SK-N-SH (cell line): ENCODE data around the gene GRM1. TPM values are rescaled to one million over a fixed set of nuclear protein-coding genes. Genes with fewer than 3 reads are reported as not detected.

Experiments
- CTCF ChIA-PET: fragments of 300-600, 350-600 bp; formaldehyde crosslinking; extraction: SDS; loops from one replicate; lab custom pipeline; 2021; lab: Yijun Ruan, JAX
- POLR2A ChIA-PET: fragments of 350-600 bp; sonication (Branson Sonifier 250); formaldehyde crosslinking; extraction: SDS; loops from one replicate; lab custom pipeline; 2020; ENCODE audit warnings: antibody characterized with exemption, inconsistent platforms; lab: Yijun Ruan, JAX
- DNase-seq: peaks from one replicate; pipeline ENCODE4 v3.0.0; 2012
- H2AFZ ChIP-seq: fragments of 200-600 bp; sonication (generic); 2 replicates; pipeline ENCODE4 v1.8.1; 2016; ENCODE audit warnings: antibody characterized with exemption, mild to moderate bottlenecking, low read depth
- H3F3A ChIP-seq: fragments of 200-600 bp; sonication (generic); replicated peaks from 2 replicates; pipeline ENCODE3; 2016; ENCODE audit warnings: antibody characterized with exemption, mild to moderate bottlenecking; ENCODE audit not compliant: insufficient read depth
- H3K27ac ChIP-seq, 2 experiments: fragments of 200-500 bp in 1 of 2; fragments of 200-600 bp in 1 of 2; sonication (Bioruptor generic) in 1 of 2; sonication (generic), shearing (Covaris generic) in 1 of 2; 2 replicates each; pipeline versions ENCODE4 v1.5.1 to v1.6.1; 2014 to 2016; ENCODE audit warnings: low read depth in 2 of 2, inconsistent platforms in 1 of 2, low read length in 1 of 2, mild to moderate bottlenecking in 1 of 2, mixed read lengths in 1 of 2
- H3K27me3 ChIP-seq: fragments of 200-600 bp; sonication (generic), shearing (Covaris generic); 2 replicates; pipeline ENCODE4 v1.6.1; 2016; ENCODE audit warnings: mixed run types; ENCODE audit not compliant: insufficient read depth
- H3K36me3 ChIP-seq, 2 experiments: fragments of 200-500 bp in 1 of 2; fragments of 200-600 bp in 1 of 2; sonication (Bioruptor generic) in 1 of 2; sonication (generic) in 1 of 2; replicated peaks in 1 of 2; 2 replicates each; pipeline versions ENCODE3 to v1.5.1; 2014 to 2016; ENCODE audit warnings: low read length in 1 of 2, mild to moderate bottlenecking in 1 of 2; ENCODE audit not compliant: insufficient read depth in 2 of 2, control insufficient read depth in 1 of 2
- H3K4me1 ChIP-seq, 2 experiments: fragments of 200-500 bp in 1 of 2; fragments of 200-600 bp in 1 of 2; sonication (Bioruptor generic) in 1 of 2; sonication (generic), shearing (Covaris generic) in 1 of 2; 2 replicates each; pipeline versions ENCODE4 v1.5.1 to v1.6.1; 2014 to 2016; ENCODE audit warnings: low read depth in 1 of 2, low read length in 1 of 2, mixed run types in 1 of 2; ENCODE audit not compliant: insufficient read depth in 2 of 2, control insufficient read depth in 1 of 2
- H3K4me2 ChIP-seq: fragments of 200-600 bp; sonication (generic), shearing (Covaris generic); 2 replicates; pipeline ENCODE4 v1.6.1; 2017; ENCODE audit warnings: mixed run types
- H3K4me3 ChIP-seq, 2 experiments: fragments of 200-500 bp in 1 of 2; fragments of 200-600 bp in 1 of 2; sonication (Bioruptor generic) in 1 of 2; sonication (generic), shearing (Covaris generic) in 1 of 2; 2 replicates each; pipeline versions ENCODE4 v1.5.1 to v1.8.1; 2014 to 2016; ENCODE audit warnings: low read depth in 2 of 2, inconsistent platforms in 1 of 2, low read length in 1 of 2, mild to moderate bottlenecking in 1 of 2, mixed read lengths in 1 of 2, moderate library complexity in 1 of 2
- H3K79me2 ChIP-seq: fragments of 200-600 bp; sonication (generic); 2 replicates; pipeline ENCODE4 v1.8.1; 2017; ENCODE audit warnings: mild to moderate bottlenecking; ENCODE audit not compliant: insufficient read depth
- H3K9ac ChIP-seq: fragments of 200-600 bp; sonication (generic); 2 replicates; pipeline ENCODE4 v1.6.1; 2017; ENCODE audit warnings: mixed run types
- H3K9me2 ChIP-seq: fragments of 200-600 bp; sonication (generic); 2 replicates; pipeline ENCODE4 v1.6.1; 2017; ENCODE audit warnings: mixed run types
- H3K9me3 ChIP-seq: fragments of 200-600 bp; sonication (generic); 2 replicates; pipeline ENCODE4 v1.6.1; 2017; ENCODE audit warnings: mixed run types, mild to moderate bottlenecking, moderate library complexity
- H4K20me1 ChIP-seq: fragments of 200-600 bp; sonication (generic); 2 replicates; pipeline ENCODE4 v1.6.1; 2017; ENCODE audit warnings: mild to moderate bottlenecking, mixed run types; ENCODE audit not compliant: insufficient read depth
- ELF1 ChIP-seq: IDR thresholded peaks from 2 replicates; pipeline ENCODE4 v1.4.0; 2012
- FOXM1 ChIP-seq: IDR thresholded peaks from 2 replicates; pipeline ENCODE4 v1.4.0; 2012; ENCODE audit warnings: low read depth, mild to moderate bottlenecking
- GABPA ChIP-seq: IDR thresholded peaks from 2 replicates; pipeline ENCODE4 v1.4.0; 2012; ENCODE audit warnings: low read depth, mild to moderate bottlenecking
- GATA2 ChIP-seq: sonication (generic); formaldehyde crosslinking; IDR thresholded peaks from 2 replicates; pipeline ENCODE4 v1.5.0; 2020; ENCODE audit warnings: mild to moderate bottlenecking, missing genetic modification reagents
- JUND ChIP-seq: IDR thresholded peaks from 2 replicates; pipeline ENCODE4 v1.4.0; 2012
- MEF2A ChIP-seq: IDR thresholded peaks from 2 replicates; pipeline ENCODE4 v1.4.0; 2012; ENCODE audit warnings: low read depth, borderline replicate concordance
- MXI1 ChIP-seq: IDR thresholded peaks from 2 replicates; pipeline ENCODE4 v1.6.1; 2012; ENCODE audit warnings: mild to moderate bottlenecking, low read depth, low read length, improper control_type of control experiment
- PBX3 ChIP-seq: IDR thresholded peaks from 2 replicates; pipeline ENCODE4; 2012
- REST ChIP-seq: IDR thresholded peaks from 2 replicates; pipeline ENCODE4 v1.6.1; 2012; ENCODE audit warnings: mild to moderate bottlenecking, low read depth, low read length, moderate library complexity
- SMC3 ChIP-seq: IDR thresholded peaks from 2 replicates; pipeline ENCODE4 v1.6.1; 2012; ENCODE audit warnings: low read depth, low read length, improper control_type of control experiment
- USF1 ChIP-seq: IDR thresholded peaks from 2 replicates; pipeline ENCODE4 v1.4.0; 2012; ENCODE audit warnings: low read depth, borderline replicate concordance
- whole genome bisulfite sequencing: methylation state at CpG from one replicate; pipeline ENCODE4 v1.1.6; 2017; ENCODE audit warnings: low lambda C conversion rate; 5-methylcytosine and 5-hydroxymethylcytosine counted together
- polyA plus RNA-seq, 3 experiments: library from polyadenylated mRNA; depleted of rRNA; stranded (reverse); fragments of >200 nt; gene quantifications; 2 replicates each; pipeline ENCODE4 v1.2.3, GENCODE V29; 2012
- TF ChIP-seq, protein P1 (sequence below): fragments of 150-350 bp; IDR thresholded peaks from 2 replicates; pipeline ENCODE4 v1.6.1; 2016; ENCODE audit warnings: mild to moderate bottlenecking, low read depth, low read length

Gene GRM1
- polyA plus RNA-seq, 1 of the 3 experiments (the other 2 are of a cell fraction) = 0.05 TPM

- Histone ChIP-seq H3F3A (no peaks in the 10 kb centered on the region), H3K9me2 (no peaks in the 10 kb centered on the region), H3K79me2 (no peaks in the 10 kb centered on the region), H3K27me3 (no peaks in the 10 kb centered on the region), H3K4me3 (no peak overlapping the region), H3K9ac (no peak overlapping the region), H3K36me3 (no peaks in the 10 kb centered on the region), H3K4me1 (no peaks in the 10 kb centered on the region), H3K9me3 (no peaks in the 10 kb centered on the region), H3K27ac (no peak overlapping the region), H3K4me2 (no peak overlapping the region), H4K20me1 (no peaks in the 10 kb centered on the region), H2AFZ (no peak overlapping the region)
- TF ChIP-seq JUND = no peak
- no peak for TF ChIP-seq REST
- TF ChIP-seq SMC3 = no peak
- TF ChIP-seq USF1 = no peak
- TF ChIP-seq MXI1 = no peak
- TF ChIP-seq MEF2A = no peak
- no peak for TF ChIP-seq FOXM1
- TF ChIP-seq, protein P1, sequence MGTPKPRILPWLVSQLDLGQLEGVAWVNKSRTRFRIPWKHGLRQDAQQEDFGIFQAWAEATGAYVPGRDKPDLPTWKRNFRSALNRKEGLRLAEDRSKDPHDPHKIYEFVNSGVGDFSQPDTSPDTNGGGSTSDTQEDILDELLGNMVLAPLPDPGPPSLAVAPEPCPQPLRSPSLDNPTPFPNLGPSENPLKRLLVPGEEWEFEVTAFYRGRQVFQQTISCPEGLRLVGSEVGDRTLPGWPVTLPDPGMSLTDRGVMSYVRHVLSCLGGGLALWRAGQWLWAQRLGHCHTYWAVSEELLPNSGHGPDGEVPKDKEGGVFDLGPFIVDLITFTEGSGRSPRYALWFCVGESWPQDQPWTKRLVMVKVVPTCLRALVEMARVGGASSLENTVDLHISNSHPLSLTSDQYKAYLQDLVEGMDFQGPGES = no peak
- TF ChIP-seq GABPA = no peak
- TF ChIP-seq GATA2 (CRISPR knock-in tag) = no peak
- TF ChIP-seq PBX3 = no peak
- no peak for TF ChIP-seq ELF1
- 54% methylated on average over 3 of the region's 3 CpGs for WGBS
- DNase-seq = no peak
- ChIA-PET CTCF (interaction anchor here (1.1 to 1.6 kb wide), 2 partner anchors 11 kb away, joined by 3 to 4 read pairs; no protein-coding TSS in a partner anchor), POLR2A (no interaction called here)
Observed at GRCh38 chr6:146388736-146389364, 360.0 kb downstream of the GRM1 start.
